ENCODE measurements around the gene PRSS8.
"Not testable (repeated sequence)": the region's sequence is repeated elsewhere in the genome, so short reads cannot be mapped to it uniquely, and the experiment has no call there.

Gene PRSS8

DNA sequence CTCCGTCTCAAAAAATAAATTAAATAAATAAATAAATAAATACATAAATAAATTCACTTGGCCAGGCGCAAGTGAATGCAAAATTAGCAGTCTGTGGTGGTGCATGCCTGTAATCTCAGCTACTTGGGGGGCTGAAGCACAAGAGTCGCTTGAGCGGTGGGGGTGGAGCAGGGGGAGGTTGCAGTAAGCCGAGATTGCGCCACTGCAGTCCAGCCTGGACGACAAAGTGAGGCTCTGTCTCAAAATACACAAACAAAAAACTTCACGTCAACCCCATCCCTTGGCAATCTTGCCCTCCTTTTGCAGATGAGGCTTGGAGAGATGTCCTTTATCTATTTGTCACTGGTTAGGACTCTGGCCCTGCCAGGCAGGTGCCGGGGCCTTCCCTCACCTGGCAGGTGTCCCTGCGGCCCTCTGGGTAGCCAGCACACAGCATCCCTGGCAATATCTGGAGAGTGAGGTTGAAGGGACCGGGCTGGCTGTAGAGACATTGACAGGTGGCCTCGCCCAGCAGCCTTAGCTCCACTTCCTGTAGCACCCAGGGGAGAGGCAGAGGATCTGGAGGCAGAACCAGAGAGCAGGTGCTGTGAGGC lies 10.0 kb upstream of the PRSS8 start:
- Histone ChIP-seq H3K4ac (ENCODE audit: low read depth in 1 of 2, low read length in 2 of 2) (no peak overlapping the region), H2BK15ac (ENCODE audit: low read depth, poor library complexity, severe bottlenecking) (no peak overlapping the region), H2AFZ (ENCODE audit: low read depth, low read length) (no peak overlapping the region), H4K91ac (ENCODE audit: low read length) (no peak overlapping the region), H3K14ac (ENCODE audit: low read length in 2 of 2) (no peak overlapping the region), H3K4me1 (ENCODE audit: control insufficient read depth, insufficient read depth, low read depth, low read length) (peaks cover 19% of the 10 kb centered on the region), H3K36me3 (ENCODE audit: control insufficient read depth in 1 of 2, insufficient read depth in 2 of 2, low read depth in 1 of 2, low read length in 2 of 2) (no peaks in the 10 kb centered on the region), H3K9me3 (ENCODE audit: control insufficient read depth, low read length) (no peaks in the 10 kb centered on the region), H3K18ac (ENCODE audit: low read depth in 1 of 2, low read length in 2 of 2) (no peak overlapping the region), H3K9ac (ENCODE audit: low read length) (no peak overlapping the region), H2BK5ac (ENCODE audit: low read depth, low read length, poor library complexity, severe bottlenecking) (no peak overlapping the region), H2AK5ac (ENCODE audit: low read length, severe bottlenecking) (no peak overlapping the region), H3K27ac (ENCODE audit: low read length, poor library complexity, severe bottlenecking) (no peak overlapping the region), H3K79me1 (replicated peaks; ENCODE audit: low read length, poor library complexity, severe bottlenecking) (no peaks in the 10 kb centered on the region), H3K23ac (ENCODE audit: low read length in 2 of 2) (no peak overlapping the region), H4K8ac (ENCODE audit: low read length) (no peak overlapping the region), H2BK120ac (ENCODE audit: low read depth, low read length) (no peak overlapping the region), H3K4me2 (ENCODE audit: low read length, poor library complexity, severe bottlenecking) (no peak overlapping the region), H3K27me3 (ENCODE audit: control insufficient read depth in 1 of 2, insufficient read depth in 1 of 2, low read length in 2 of 2) (peaks cover 48 to 49% of the 10 kb centered on the region in 2 experiments), H2BK12ac (ENCODE audit: low read length in 2 of 2) (no peak overlapping the region), H3K4me3 (ENCODE audit: insufficient read depth in 1 of 2, low read depth in 1 of 2, low read length in 2 of 2) (no peak overlapping the region)
- 85% methylated on average over 7 of the region's 12 CpGs for WGBS
- no peak for DNase-seq

DNA sequence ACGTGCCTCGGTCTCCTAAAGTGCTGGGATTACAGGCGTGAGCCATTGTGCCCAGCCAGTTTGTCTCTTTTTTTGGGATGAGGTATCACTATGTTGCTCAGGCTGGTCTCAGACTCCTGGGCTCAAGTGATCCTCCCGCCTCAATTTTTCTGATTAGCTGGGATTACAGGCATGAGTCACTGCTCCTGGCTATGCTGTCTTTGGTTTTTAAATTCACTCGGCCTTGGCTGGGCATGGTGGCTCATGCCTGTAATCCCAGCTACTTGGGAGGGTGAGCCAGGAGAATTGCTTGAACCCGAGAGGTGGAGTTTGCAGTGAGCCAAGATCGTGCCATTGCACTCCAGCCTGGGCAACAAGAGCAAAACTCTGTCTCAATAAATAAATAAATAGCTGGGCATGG lies 8.9 kb upstream of the PRSS8 start:
- not testable (repeated sequence) for DNase-seq; H3K9ac ChIP-seq (ENCODE audit: low read length); H4K8ac ChIP-seq (ENCODE audit: low read length); H3K4me2 ChIP-seq (ENCODE audit: low read length, poor library complexity, severe bottlenecking); H2BK15ac ChIP-seq (ENCODE audit: low read depth, poor library complexity, severe bottlenecking); H3K23ac ChIP-seq (ENCODE audit: low read length in 2 of 2); H2AFZ ChIP-seq (ENCODE audit: low read depth, low read length); H3K14ac ChIP-seq (ENCODE audit: low read length in 2 of 2); H3K79me1 ChIP-seq (replicated peaks; ENCODE audit: low read length, poor library complexity, severe bottlenecking); H3K9me3 ChIP-seq (ENCODE audit: control insufficient read depth, low read length); H3K4me3 ChIP-seq (ENCODE audit: insufficient read depth in 1 of 2, low read depth in 1 of 2, low read length in 2 of 2); H3K4ac ChIP-seq (ENCODE audit: low read depth in 1 of 2, low read length in 2 of 2); H2BK12ac ChIP-seq (ENCODE audit: low read length in 2 of 2); H2AK5ac ChIP-seq (ENCODE audit: low read length, severe bottlenecking); H2BK120ac ChIP-seq (ENCODE audit: low read depth, low read length); H2BK5ac ChIP-seq (ENCODE audit: low read depth, low read length, poor library complexity, severe bottlenecking); H4K91ac ChIP-seq (ENCODE audit: low read length); H3K36me3 ChIP-seq (ENCODE audit: control insufficient read depth in 1 of 2, insufficient read depth in 2 of 2, low read depth in 1 of 2, low read length in 2 of 2); H3K18ac ChIP-seq (ENCODE audit: low read depth in 1 of 2, low read length in 2 of 2); H3K27ac ChIP-seq (ENCODE audit: low read length, poor library complexity, severe bottlenecking)
- H3K4me1 ChIP-seq (ENCODE audit: control insufficient read depth, insufficient read depth, low read depth, low read length) = peaks cover 23% of the 10 kb centered on the region
- 91% methylated on average over 7 of the region's 7 CpGs for WGBS
- H3K27me3 ChIP-seq (ENCODE audit: control insufficient read depth in 1 of 2, insufficient read depth in 1 of 2, low read length in 2 of 2) = peaks cover 39 to 41% of the 10 kb centered on the region in 2 experiments

DNA sequence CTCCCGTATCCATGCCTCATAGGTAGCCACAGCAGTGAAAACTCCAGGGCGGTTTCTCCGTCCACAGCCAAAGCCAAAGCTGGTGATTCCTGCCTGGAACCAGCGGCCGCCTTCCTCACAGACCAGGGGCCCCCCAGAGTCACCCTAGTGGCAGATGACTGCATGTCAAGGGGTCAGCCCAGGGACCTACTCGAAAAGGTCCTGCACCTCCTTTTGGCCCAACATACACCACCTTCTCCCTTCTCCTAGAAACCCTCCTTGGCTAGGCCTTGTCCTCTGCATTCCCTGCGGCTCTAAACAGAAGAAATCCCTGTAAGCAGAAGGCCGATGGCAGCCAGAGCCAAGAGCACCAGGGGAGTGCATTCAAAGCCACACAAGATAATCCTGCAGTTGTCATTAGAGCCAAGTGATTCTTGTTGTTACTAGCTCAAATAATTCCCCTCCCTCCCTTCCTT lies 8.2 kb upstream of the PRSS8 start:
- no peaks in the 10 kb centered on the region for H3K9me3 ChIP-seq (ENCODE audit: control insufficient read depth, low read length)
- H2AK5ac ChIP-seq (ENCODE audit: low read length, severe bottlenecking) = no peak overlapping the region
- peaks cover 32 to 34% of the 10 kb centered on the region in 2 experiments for H3K27me3 ChIP-seq (ENCODE audit: control insufficient read depth in 1 of 2, insufficient read depth in 1 of 2, low read length in 2 of 2)
- DNase-seq = no peak
- WGBS = 89% methylated on average over 8 of the region's 8 CpGs
- no peak overlapping the region for H2BK15ac ChIP-seq (ENCODE audit: low read depth, poor library complexity, severe bottlenecking)
- peak overlapping the region; percentile 31 for H4K8ac ChIP-seq (ENCODE audit: low read length)
- H3K9ac ChIP-seq (ENCODE audit: low read length) = no peak overlapping the region
- no peak overlapping the region for H3K14ac ChIP-seq (ENCODE audit: low read length in 2 of 2)
- no peak overlapping the region for H2AFZ ChIP-seq (ENCODE audit: low read depth, low read length)
- no peaks in the 10 kb centered on the region for H3K79me1 ChIP-seq (replicated peaks; ENCODE audit: low read length, poor library complexity, severe bottlenecking)
- H3K18ac ChIP-seq (ENCODE audit: low read depth in 1 of 2, low read length in 2 of 2) = no peak overlapping the region
- H3K23ac ChIP-seq (ENCODE audit: low read length in 2 of 2) = no peak overlapping the region
- H2BK120ac ChIP-seq (ENCODE audit: low read depth, low read length) = no peak overlapping the region
- peaks cover 29% of the 10 kb centered on the region for H3K4me1 ChIP-seq (ENCODE audit: control insufficient read depth, insufficient read depth, low read depth, low read length)
- H3K4me2 ChIP-seq (ENCODE audit: low read length, poor library complexity, severe bottlenecking) = no peak overlapping the region
- no peak overlapping the region for H3K4ac ChIP-seq (ENCODE audit: low read depth in 1 of 2, low read length in 2 of 2)
- H3K4me3 ChIP-seq (ENCODE audit: insufficient read depth in 1 of 2, low read depth in 1 of 2, low read length in 2 of 2) = no peak overlapping the region
- H3K36me3 ChIP-seq (ENCODE audit: control insufficient read depth in 1 of 2, insufficient read depth in 2 of 2, low read depth in 1 of 2, low read length in 2 of 2) = no peaks in the 10 kb centered on the region
- no peak overlapping the region for H2BK12ac ChIP-seq (ENCODE audit: low read length in 2 of 2)
- no peak overlapping the region for H4K91ac ChIP-seq (ENCODE audit: low read length)
- H2BK5ac ChIP-seq (ENCODE audit: low read depth, low read length, poor library complexity, severe bottlenecking) = no peak overlapping the region
- no peak overlapping the region for H3K27ac ChIP-seq (ENCODE audit: low read length, poor library complexity, severe bottlenecking)

DNA sequence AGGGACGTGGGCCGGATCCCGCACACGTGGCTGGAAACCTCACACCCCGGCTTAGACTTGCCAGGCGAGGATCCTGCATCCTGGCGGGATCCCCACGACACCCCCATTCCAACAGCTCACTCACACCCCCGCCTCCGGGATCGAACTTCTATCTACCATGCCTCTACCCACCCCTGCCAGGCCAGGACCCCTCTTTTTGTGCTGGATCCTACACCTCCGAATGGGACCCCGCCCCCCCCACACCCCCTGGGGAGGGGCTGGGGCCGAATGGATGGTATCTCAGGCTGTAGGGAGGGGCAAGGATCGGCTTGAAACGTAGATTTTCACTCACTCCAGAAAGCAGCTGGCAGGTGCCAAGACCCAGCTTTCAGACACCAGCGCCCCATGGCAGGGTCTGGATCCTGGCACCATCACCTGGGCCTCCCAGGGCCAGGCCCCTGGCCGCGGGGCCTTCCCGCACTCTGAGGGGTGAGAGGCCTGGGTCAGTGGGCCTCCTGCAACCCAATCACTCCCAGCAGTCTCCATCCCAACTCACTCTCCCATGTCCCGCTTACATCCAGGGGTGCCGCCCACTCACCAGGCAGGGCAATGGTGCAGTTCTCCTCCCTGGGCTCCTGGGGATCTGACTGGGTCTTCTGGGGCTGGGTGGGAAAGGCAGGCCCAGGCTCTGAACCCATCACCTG lies 7.6 kb upstream of the PRSS8 start:
- peak overlapping the region; percentile 88 for H4K8ac ChIP-seq (ENCODE audit: low read length)
- peak overlapping the region; percentile 55 for H3K9ac ChIP-seq (ENCODE audit: low read length)
- no peak overlapping the region for H3K14ac ChIP-seq (ENCODE audit: low read length in 2 of 2)
- 86% methylated on average over 11 of the region's 22 CpGs for WGBS
- no peak overlapping the region for H3K27ac ChIP-seq (ENCODE audit: low read length, poor library complexity, severe bottlenecking)
- peak overlapping the region; percentile 99 for H2AFZ ChIP-seq (ENCODE audit: low read depth, low read length)
- H2AK5ac ChIP-seq (ENCODE audit: low read length, severe bottlenecking) = no peak overlapping the region
- H3K36me3 ChIP-seq (ENCODE audit: control insufficient read depth in 1 of 2, insufficient read depth in 2 of 2, low read depth in 1 of 2, low read length in 2 of 2) = no peaks in the 10 kb centered on the region
- peak overlapping the region; percentile 92 for H2BK15ac ChIP-seq (ENCODE audit: low read depth, poor library complexity, severe bottlenecking)
- peaks cover 26 to 29% of the 10 kb centered on the region in 2 experiments for H3K27me3 ChIP-seq (ENCODE audit: control insufficient read depth in 1 of 2, insufficient read depth in 1 of 2, low read length in 2 of 2)
- no peak overlapping the region for H3K23ac ChIP-seq (ENCODE audit: low read length in 2 of 2)
- H3K18ac ChIP-seq (ENCODE audit: low read depth in 1 of 2, low read length in 2 of 2) = peak overlapping the region; percentile 74 to 94
- DNase-seq = no peak
- H2BK120ac ChIP-seq (ENCODE audit: low read depth, low read length) = no peak overlapping the region
- H3K4me1 ChIP-seq (ENCODE audit: control insufficient read depth, insufficient read depth, low read depth, low read length) = peaks cover 30% of the 10 kb centered on the region
- peak overlapping the region; percentile 45 for H4K91ac ChIP-seq (ENCODE audit: low read length)
- no peaks in the 10 kb centered on the region for H3K79me1 ChIP-seq (replicated peaks; ENCODE audit: low read length, poor library complexity, severe bottlenecking)
- peak overlapping the region in 1 of 2 experiments; percentile 43 for H2BK12ac ChIP-seq (ENCODE audit: low read length in 2 of 2)
- peak overlapping the region; percentile 64 to 87 for H3K4ac ChIP-seq (ENCODE audit: low read depth in 1 of 2, low read length in 2 of 2)
- no peaks in the 10 kb centered on the region for H3K9me3 ChIP-seq (ENCODE audit: control insufficient read depth, low read length)
- no peak overlapping the region for H2BK5ac ChIP-seq (ENCODE audit: low read depth, low read length, poor library complexity, severe bottlenecking)
- peak overlapping the region; percentile 59 to 71 for H3K4me3 ChIP-seq (ENCODE audit: insufficient read depth in 1 of 2, low read depth in 1 of 2, low read length in 2 of 2)
- peak overlapping the region; percentile 92 for H3K4me2 ChIP-seq (ENCODE audit: low read length, poor library complexity, severe bottlenecking)
